ENCODE results near the gene GPRIN2.
"Not testable (repeated sequence)": the region's sequence is repeated elsewhere in the genome, so short reads cannot be mapped to it uniquely, and the experiment has no call there.

GRCh38 chr10:46593307-46593706 is 36.8 kb upstream of the GPRIN2 start:
- not testable (repeated sequence) for TF ChIP-seq CTCF, POLR2A, POLR2AphosphoS5, EP300 (IDR thresholded peaks at IDR 0.05)

Measured in gastroesophageal sphincter (tissue), 3 donors.